ENCODE results near the gene GPR50. TPM values are rescaled to one million over a fixed set of nuclear protein-coding genes. Genes with fewer than 3 reads are reported as not detected.

Gene GPR50
- total and polyA plus RNA-seq, 2 donors from 2014 or later: not detected

DNA sequence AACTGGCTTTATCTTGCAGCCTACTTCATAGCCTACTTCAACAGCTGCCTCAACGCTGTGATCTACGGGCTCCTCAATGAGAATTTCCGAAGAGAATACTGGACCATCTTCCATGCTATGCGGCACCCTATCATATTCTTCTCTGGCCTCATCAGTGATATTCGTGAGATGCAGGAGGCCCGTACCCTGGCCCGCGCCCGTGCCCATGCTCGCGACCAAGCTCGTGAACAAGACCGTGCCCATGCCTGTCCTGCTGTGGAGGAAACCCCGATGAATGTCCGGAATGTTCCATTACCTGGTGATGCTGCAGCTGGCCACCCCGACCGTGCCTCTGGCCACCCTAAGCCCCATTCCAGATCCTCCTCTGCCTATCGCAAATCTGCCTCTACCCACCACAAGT, 4.0 kb downstream of the GPR50 start:
- TF ChIP-seq, protein P1, sequence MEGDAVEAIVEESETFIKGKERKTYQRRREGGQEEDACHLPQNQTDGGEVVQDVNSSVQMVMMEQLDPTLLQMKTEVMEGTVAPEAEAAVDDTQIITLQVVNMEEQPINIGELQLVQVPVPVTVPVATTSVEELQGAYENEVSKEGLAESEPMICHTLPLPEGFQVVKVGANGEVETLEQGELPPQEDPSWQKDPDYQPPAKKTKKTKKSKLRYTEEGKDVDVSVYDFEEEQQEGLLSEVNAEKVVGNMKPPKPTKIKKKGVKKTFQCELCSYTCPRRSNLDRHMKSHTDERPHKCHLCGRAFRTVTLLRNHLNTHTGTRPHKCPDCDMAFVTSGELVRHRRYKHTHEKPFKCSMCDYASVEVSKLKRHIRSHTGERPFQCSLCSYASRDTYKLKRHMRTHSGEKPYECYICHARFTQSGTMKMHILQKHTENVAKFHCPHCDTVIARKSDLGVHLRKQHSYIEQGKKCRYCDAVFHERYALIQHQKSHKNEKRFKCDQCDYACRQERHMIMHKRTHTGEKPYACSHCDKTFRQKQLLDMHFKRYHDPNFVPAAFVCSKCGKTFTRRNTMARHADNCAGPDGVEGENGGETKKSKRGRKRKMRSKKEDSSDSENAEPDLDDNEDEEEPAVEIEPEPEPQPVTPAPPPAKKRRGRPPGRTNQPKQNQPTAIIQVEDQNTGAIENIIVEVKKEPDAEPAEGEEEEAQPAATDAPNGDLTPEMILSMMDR (IDR thresholded peaks at IDR 0.05; ENCODE audit: borderline replicate concordance, extremely low read depth, insufficient read depth): no peak
- intact Hi-C loops (cut with DNase I): no loop called here
- Histone ChIP-seq H3K27me3 (ENCODE audit: control insufficient read depth, insufficient read depth, low read length) (peaks cover 16% of the 10 kb centered on the region), H3K4me1 (ENCODE audit: control insufficient read depth in 2 of 3, insufficient read depth in 2 of 3, low read depth in 1 of 3, low read length in 3 of 3) (no peaks in the 10 kb centered on the region), H3K9ac (ENCODE audit: low read length in 3 of 3) (no peak overlapping the region), H3K4me3 (ENCODE audit: low read length in 3 of 3) (no peak overlapping the region), H3K9me3 (ENCODE audit: control insufficient read depth in 2 of 3, insufficient read depth in 1 of 3, low read length in 3 of 3) (no peaks in the 10 kb centered on the region), H3K27ac (ENCODE audit: low read depth in 2 of 2, low read length in 2 of 2) (no peak overlapping the region), H3K36me3 (ENCODE audit: control insufficient read depth in 2 of 3, insufficient read depth in 3 of 3, low read length in 3 of 3) (no peaks in the 10 kb centered on the region)
- FAIRE-seq (no peak), DNase-seq (no peak)

DNA sequence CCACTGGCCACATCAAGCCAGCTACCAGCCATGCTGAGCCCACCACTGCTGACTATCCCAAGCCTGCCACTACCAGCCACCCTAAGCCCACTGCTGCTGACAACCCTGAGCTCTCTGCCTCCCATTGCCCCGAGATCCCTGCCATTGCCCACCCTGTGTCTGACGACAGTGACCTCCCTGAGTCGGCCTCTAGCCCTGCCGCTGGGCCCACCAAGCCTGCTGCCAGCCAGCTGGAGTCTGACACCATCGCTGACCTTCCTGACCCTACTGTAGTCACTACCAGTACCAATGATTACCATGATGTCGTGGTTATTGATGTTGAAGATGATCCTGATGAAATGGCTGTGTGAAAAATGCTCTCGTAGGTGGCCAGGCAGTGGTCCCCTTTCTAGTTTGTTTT, 4.7 kb downstream of the GPR50 start:
- H3K27ac ChIP-seq (ENCODE audit: low read depth in 2 of 2, low read length in 2 of 2): no peak overlapping the region
- no peak overlapping the region for H3K9ac ChIP-seq (ENCODE audit: low read length in 3 of 3)
- H3K27me3 ChIP-seq (ENCODE audit: control insufficient read depth, insufficient read depth, low read length): peaks cover 16% of the 10 kb centered on the region
- H3K4me1 ChIP-seq (ENCODE audit: control insufficient read depth in 2 of 3, insufficient read depth in 2 of 3, low read depth in 1 of 3, low read length in 3 of 3): no peaks in the 10 kb centered on the region
- H3K4me3 ChIP-seq (ENCODE audit: low read length in 3 of 3): no peak overlapping the region
- no peak for DNase-seq
- H3K36me3 ChIP-seq (ENCODE audit: control insufficient read depth in 2 of 3, insufficient read depth in 3 of 3, low read length in 3 of 3): no peaks in the 10 kb centered on the region
- H3K9me3 ChIP-seq (ENCODE audit: control insufficient read depth in 2 of 3, insufficient read depth in 1 of 3, low read length in 3 of 3): no peaks in the 10 kb centered on the region
- no peak for FAIRE-seq
- TF ChIP-seq, protein P1 (IDR thresholded peaks at IDR 0.05; ENCODE audit: borderline replicate concordance, extremely low read depth, insufficient read depth): no peak
- intact Hi-C loops (cut with DNase I): no loop called here

DNA sequence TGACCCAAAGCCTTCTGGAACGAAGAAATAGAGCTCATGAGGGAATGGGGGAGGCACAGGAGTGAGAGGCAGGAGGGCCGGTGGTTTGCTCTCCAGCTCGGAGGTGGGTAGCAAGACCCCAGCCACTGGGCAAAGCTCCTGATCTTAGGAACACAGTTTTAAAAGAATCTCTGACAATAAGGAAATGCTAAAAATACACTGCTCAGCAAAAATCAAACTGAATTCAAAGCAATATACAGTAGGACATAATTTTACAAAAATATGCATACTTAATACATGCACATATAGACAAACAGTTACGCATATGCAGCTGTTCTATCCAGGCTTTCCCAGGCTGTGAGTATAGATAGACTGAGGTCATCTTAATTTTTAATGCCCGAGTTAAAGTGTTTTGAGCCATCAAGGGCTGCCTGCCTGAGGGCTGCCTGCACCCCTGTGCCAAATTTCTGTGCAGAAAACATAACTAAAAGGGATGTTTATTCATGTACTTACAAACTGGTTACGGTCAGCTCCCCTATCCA, 6.9 kb downstream of the GPR50 start:
- peaks cover 13% of the 10 kb centered on the region for H3K27me3 ChIP-seq (ENCODE audit: control insufficient read depth, insufficient read depth, low read length)
- intact Hi-C loops (cut with DNase I): no loop called here
- H3K36me3 ChIP-seq (ENCODE audit: control insufficient read depth in 2 of 3, insufficient read depth in 3 of 3, low read length in 3 of 3): no peaks in the 10 kb centered on the region
- no peak overlapping the region for H3K9ac ChIP-seq (ENCODE audit: low read length in 3 of 3)
- H3K4me1 ChIP-seq (ENCODE audit: control insufficient read depth in 2 of 3, insufficient read depth in 2 of 3, low read depth in 1 of 3, low read length in 3 of 3): no peaks in the 10 kb centered on the region
- H3K27ac ChIP-seq (ENCODE audit: low read depth in 2 of 2, low read length in 2 of 2): no peak overlapping the region
- H3K4me3 ChIP-seq (ENCODE audit: low read length in 3 of 3): no peak overlapping the region
- FAIRE-seq: no peak
- no peaks in the 10 kb centered on the region for H3K9me3 ChIP-seq (ENCODE audit: control insufficient read depth in 2 of 3, insufficient read depth in 1 of 3, low read length in 3 of 3)
- no peak for DNase-seq
- TF ChIP-seq, protein P1 (IDR thresholded peaks at IDR 0.05; ENCODE audit: borderline replicate concordance, extremely low read depth, insufficient read depth): no peak

All from kidney (tissue), 14 donors.